Ramos (cell line): ENCODE results near the gene PDZK1.
"Not testable (repeated sequence)": the region's sequence is repeated elsewhere in the genome, so short reads cannot be mapped to it uniquely, and the experiment has no call there.

Experiments used
- in situ Hi-C: fragments of 300-500 bp; cut with MboI; formaldehyde crosslinking; loops from one replicate; pipeline ENCODE4 v1.14.3; 2022; ENCODE audit warnings: low sequenced_read_pairs; ENCODE audit not compliant: unreplicated experiment

Gene PDZK1

DNA sequence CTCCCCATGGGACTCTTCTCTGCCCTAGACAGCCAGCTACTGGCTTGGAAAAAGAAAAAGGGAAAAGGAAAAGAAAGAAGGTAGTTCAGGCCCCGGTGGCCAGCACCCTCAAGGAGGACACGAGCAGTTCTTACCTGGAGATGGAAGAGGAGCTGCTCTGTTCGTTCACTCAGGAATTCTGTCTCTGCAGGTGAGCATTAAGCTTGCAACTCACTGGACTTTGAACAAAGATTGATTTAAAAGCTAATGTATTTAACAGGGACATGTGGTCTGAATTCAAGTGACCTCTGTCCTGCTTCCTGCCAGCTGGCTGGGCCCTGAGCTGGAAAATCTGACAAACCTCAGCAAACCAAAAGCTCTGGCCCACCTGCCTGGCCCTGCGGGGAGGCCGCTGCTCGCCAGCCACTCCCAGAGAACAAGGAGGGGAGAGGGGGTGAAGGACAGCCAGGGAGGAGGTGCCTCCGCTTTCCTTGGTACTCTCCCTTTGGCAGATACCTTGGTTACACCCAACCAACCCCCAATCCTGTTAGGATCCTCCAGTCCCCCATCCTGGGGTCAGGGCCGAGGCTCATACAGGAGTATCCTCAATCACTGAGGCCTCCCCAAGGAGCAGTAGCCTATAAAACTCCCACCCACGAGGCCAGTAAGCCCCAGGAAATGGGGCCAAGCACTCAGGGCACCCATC, at the start of gene PDZK1:
PDZK1 (minus strand) TSS at position 186 of the 685 bp plus-strand sequence. CDS start 19,347 bp downstream, outside the sequence.
- in situ Hi-C loops = no loop called here

DNA sequence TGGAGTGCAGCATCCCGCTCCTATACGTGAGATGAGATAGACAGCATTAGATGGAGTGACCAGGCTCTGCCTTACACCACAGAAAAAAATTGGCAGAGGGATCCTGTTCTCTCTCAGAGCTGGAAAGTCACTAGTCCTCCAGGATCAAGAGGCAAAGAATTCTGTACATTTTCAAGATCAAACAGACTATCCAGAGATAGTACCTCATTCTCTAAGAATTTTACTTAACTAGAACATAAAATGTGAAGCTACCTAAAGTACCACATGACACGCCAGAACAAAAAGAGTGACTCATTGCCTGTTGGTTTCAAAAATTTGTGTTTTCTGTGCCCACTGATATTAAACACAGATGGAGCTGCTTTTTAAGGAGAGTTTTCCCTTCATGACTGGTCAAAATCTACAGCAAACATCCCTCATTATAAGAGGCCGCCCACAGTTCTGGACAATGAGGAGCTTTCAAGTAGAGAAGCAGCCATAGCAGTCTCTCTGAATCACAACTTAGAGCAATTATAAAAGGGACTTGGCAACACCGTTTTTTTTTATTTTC, 44.4 kb upstream of the PDZK1 start:
- in situ Hi-C loops = no loop called here

- in situ Hi-C loops = no loop called here
These were observed 43.3 kb upstream of the PDZK1 start for GRCh38 chr1:145750426-145750825.

DNA sequence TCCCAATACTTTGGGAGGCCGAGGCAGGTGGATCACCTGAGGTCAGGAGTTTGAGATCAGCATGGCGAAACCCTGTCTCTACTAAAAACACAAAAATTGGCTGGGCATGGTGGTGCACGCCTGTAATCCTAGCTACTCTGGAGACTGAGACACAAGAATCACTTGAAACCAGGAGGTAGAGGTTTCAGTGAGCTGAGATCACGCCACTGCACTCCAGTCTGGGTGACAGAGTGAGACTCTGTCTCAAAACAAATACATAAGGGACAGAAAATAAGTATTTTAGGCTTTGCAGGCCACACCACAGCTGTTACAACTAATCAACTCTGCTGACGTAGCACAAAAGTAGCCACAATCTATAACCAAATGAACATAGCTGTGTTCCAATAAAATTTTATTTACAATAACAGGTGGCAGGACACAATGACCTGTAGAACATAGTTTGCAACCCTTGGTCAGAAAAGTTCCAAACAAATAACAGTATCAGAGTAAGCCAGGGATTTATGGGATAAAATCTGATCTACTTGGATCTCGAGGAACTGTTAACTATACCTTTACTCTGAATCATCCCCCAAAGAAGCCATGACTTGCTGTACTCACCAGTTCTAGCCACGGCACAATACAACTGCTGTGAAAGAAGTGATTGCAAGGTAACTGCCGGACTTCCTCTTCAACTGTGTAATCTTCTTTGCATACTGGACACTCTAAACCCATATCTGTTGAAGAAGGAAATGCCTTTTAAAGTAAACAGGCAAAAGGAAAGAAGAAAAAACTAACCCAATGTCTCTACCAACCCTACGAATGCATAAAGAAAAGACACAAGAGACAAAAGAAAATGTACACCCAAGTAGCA, 40.5 kb upstream of the PDZK1 start:
- in situ Hi-C loops = no loop called here

DNA sequence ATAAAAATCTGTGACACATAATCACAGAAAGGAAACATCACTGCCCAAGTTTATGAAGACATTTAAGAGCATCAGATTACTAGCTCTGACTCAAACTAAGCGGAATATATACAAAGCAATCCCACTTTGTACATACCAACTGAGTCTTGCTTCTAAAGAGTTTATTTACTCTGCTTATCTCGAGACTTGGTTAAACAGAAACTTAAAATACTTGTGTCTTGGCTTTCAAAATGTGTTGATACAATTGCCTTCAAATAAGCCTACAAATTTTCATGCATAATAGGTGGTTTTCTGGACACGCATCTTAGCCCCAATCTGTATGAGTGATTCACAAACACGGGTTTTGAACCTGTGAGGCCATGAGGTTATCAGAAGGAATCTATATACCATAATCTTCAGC, 33.1 kb upstream of the PDZK1 start:
- in situ Hi-C loops = no loop called here

- in situ Hi-C loops = no loop called here
These were observed 29.0 kb upstream of the PDZK1 start for GRCh38 chr1:145736191-145736590.

DNA sequence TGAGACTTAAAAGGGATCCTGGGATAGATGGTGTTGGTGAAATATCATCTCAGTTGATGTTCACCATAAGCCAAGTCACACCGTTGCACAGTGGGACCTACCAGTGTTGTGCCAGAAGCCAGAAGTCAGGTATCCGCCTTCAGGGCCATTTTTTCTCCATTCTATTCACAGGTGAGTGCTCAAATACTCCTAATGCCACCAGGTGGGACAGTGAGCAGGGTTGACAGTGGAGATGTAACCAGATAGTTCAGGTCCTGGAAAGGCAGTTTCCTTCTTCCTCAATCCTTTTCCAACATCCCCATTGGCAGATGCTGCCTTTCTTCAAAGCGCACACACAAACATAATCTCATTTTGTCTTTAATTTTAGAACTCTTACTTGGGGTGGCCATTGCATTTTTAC, 23.7 kb upstream of the PDZK1 start:
- in situ Hi-C loops = no loop called here

- in situ Hi-C loops = no loop called here
These were observed 23.3 kb upstream of the PDZK1 start for GRCh38 chr1:145730467-145730866.

DNA sequence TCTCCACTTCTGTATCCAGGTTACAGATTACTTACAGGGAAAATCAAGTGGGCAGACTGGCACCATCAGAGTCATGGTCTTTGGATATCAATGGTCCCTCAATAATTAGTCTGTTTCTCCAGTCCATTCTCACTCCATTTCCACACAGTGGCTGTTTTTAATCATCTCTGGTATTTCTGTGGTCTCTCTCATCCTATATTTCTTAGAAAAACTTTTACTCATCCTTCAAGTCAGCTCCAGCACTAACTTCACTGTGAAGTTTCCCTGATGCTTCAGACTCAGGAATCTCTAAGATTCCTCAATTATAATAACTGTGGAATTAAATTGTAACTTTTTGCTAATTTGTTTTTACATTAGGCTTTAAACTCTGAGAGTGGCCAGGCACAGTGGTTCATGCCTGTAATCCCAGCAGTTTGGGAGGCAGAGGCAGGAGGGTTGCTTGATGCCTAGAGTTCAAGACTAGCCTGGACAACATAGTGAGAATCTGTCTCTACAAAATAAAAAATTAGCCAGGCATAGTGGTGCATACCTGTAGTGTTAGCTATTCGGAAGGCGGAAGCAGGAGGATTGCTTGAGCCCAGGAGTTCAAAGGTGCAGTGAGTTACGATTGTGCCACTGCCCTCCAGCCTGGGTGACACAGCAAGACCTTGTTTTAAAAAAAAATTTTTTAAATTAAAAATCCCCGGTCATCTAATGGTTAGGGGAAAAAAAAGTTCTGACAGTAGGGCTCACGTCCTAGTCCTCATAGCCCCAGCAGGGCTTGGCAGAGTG, 22.7 kb upstream of the PDZK1 start:
- in situ Hi-C loops = no loop called here

DNA sequence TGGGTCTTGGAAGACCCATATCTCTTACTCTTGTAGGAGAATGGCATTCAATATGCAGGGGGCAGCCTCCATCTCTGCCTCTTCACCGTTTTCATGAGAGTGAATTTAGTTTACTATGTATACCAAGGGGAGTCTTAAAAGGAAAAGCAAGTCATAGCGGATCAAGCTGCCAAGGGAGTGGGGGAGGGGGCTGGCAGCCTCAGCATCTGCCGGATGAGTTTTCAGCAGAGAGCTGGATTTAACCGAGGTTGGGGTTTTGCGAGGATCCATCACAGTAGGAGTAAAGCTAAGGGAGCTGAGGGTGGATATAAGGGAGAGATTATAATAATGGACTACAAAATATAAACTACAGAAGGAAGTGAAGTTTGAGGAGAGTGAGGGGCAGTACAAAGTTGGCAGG, 22.0 kb upstream of the PDZK1 start:
- in situ Hi-C loops = no loop called here

- in situ Hi-C loops = not testable (repeated sequence)
These were observed 19.0 kb upstream of the PDZK1 start for GRCh38 chr1:145726193-145726592.

GRCh38 chr1:145720878-145721671, 13.9 kb upstream of the PDZK1 start:
- in situ Hi-C loops = no loop called here

- in situ Hi-C loops = no loop called here
These were observed 13.3 kb upstream of the PDZK1 start for GRCh38 chr1:145720556-145720877.

DNA sequence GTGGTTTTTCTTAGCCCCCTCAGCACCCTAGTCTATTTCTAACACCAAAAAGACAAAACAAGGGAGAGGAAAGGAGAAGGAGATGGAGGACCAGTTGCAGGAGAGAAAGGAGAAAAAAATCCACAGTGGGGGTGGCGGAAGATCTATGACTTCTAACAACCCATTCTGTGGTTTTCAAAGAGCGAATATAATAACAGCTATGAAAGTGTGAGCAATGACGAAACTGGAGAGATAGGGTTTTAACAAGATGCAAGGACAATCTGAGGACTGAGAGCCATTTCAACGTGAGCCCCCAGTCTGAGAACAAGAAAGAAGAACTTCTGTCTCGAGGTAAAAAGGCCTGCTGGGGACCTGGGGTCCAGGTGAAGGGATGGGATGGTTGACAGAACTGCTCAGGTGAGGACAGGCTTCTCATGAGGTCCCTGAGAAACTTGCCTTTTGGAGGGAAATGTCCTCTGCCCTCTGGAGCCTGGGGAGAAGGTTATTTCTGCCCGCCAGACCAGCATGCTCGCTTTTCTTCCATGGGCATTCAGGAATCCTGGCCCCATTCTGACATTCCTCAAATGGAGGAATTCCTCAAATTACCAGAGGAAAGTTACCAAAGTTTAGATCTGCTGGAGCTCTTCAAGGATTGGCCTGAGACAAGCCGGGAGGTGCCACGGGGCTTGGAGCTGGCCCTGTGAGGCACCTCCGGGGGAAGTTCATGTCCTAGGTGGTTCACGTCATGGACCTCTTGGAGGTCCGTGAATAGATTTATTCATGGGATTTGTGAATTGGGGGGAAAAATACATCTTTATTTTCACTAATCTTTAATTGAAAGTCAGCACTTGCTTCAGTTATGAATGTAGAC, 12.3 kb upstream of the PDZK1 start, which contains the start of gene CD160:
CD160 (plus strand) TSS at position 270 of the 850 bp plus-strand sequence. CDS start 8,829 bp downstream, outside the sequence.
- in situ Hi-C loops = no loop called here

- in situ Hi-C loops = not testable (repeated sequence)
These were observed 11.3 kb upstream of the PDZK1 start for GRCh38 chr1:145718465-145718864.

- in situ Hi-C loops = no loop called here
These were observed 10.7 kb upstream of the PDZK1 start for GRCh38 chr1:145717833-145718232.

DNA sequence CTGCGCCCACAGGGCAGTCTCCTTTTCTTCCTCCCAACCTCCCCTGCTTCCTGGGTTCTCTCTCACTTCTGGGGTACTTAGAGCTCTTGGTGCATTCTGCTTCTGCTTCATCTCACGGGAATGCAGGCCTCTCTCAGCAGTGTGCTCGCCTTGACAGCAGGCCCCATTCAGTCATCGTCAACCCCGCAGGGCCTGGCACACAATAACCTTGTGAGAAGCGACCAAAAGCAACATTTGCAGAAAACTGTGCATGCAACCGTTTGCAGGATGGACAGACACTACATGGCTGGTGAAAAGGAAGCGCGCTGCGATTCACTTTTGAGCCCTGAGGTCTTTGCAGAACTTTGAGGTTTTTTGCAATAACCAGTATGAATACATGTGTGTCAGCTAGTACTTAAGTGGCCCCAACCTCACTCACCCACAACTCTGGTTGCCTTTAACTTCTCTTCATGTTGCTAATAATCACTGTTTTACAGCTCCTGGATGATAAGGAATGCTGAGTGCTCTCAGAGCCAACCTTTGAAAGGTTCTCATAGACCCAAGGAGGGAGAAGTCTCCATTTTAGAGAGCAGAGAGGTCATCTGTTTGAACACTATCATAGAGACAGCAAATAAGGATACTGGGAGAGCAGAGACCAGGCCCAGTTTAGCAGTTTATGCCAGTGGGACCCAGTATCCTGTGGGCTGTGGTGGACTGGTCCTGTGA, 9.6 kb upstream of the PDZK1 start:
- in situ Hi-C loops = no loop called here

- in situ Hi-C loops = no loop called here
These were observed 7.5 kb upstream of the PDZK1 start for GRCh38 chr1:145714524-145715111.
